Chondrocyte (in vitro differentiated cells): Measurements from ENCODE around the gene EXOC8. TPM values are rescaled to one million over a fixed set of nuclear protein-coding genes. Genes with fewer than 3 reads are reported as not detected.

Source experiments
- DNase-seq: peaks from one replicate; pipeline ENCODE4 v3.0.0; 2021; ENCODE audit warnings: mixed read lengths, low spot score
- H3K27ac Mint-ChIP-seq: one replicate; pipeline ENCODE4 v1.8.0; 2021; ENCODE audit warnings: mild to moderate bottlenecking, moderate library complexity, mixed read lengths; ENCODE audit not compliant: unreplicated experiment
- H3K27me3 Mint-ChIP-seq: 2 replicates; pipeline ENCODE4 v1.8.0; 2021; ENCODE audit warnings: low read depth, mixed read lengths
- H3K36me3 Mint-ChIP-seq: 2 replicates; pipeline ENCODE4 v1.8.0; 2021; ENCODE audit warnings: low read depth, mixed read lengths
- H3K4me1 Mint-ChIP-seq: 2 replicates; pipeline ENCODE4 v1.8.0; 2021; ENCODE audit warnings: low read depth, mild to moderate bottlenecking, mixed read lengths
- H3K4me3 Mint-ChIP-seq: one replicate; pipeline ENCODE4 v1.8.0; 2021; ENCODE audit warnings: mild to moderate bottlenecking, moderate library complexity, mixed read lengths; ENCODE audit not compliant: unreplicated experiment
- H3K9me3 Mint-ChIP-seq: 2 replicates; pipeline ENCODE4 v1.8.0; 2021; ENCODE audit warnings: low read depth, mixed read lengths
- CTCF ChIP-seq: fragments of 200-600 bp; sonication (generic); IDR thresholded peaks from 2 replicates; pipeline ENCODE4 v1.5.0; 2021; ENCODE audit warnings: antibody characterized with exemption, mild to moderate bottlenecking, moderate library complexity
- total RNA-seq: library from RNA; stranded (reverse); gene quantifications from 3 replicates; pipeline ENCODE4 v1.2.1, GENCODE V29; 2021

Gene EXOC8
- total RNA-seq, 1 donor from 2014 or later = 13.8 TPM

- TF ChIP-seq CTCF = no peak
- Mint-ChIP-seq H3K9me3 (no peaks in the 10 kb centered on the region), H3K27ac (no peak overlapping the region), H3K4me3 (no peak overlapping the region), H3K27me3 (no peaks in the 10 kb centered on the region), H3K36me3 (peaks cover 8% of the 10 kb centered on the region), H3K4me1 (peaks cover 9% of the 10 kb centered on the region)
- no peak for DNase-seq
These were observed 34.8 kb upstream of the EXOC8 start for GRCh38 chr1:231372501-231372900.

GRCh38 chr1:231369282-231369681 is 31.6 kb upstream of the EXOC8 start:
- peaks cover 12% of the 10 kb centered on the region for H3K36me3 Mint-ChIP-seq
- H3K4me3 Mint-ChIP-seq = no peak overlapping the region
- no peak for DNase-seq
- TF ChIP-seq CTCF = peak; percentile 30
- no peaks in the 10 kb centered on the region for H3K9me3 Mint-ChIP-seq
- H3K27me3 Mint-ChIP-seq = no peaks in the 10 kb centered on the region
- H3K4me1 Mint-ChIP-seq = no peaks in the 10 kb centered on the region
- H3K27ac Mint-ChIP-seq = no peak overlapping the region

GRCh38 chr1:231364192-231364591 is 26.5 kb upstream of the EXOC8 start:
- Mint-ChIP-seq H3K9me3 (no peaks in the 10 kb centered on the region), H3K36me3 (peaks cover 14% of the 10 kb centered on the region), H3K27me3 (no peaks in the 10 kb centered on the region), H3K27ac (no peak overlapping the region), H3K4me3 (no peak overlapping the region), H3K4me1 (no peaks in the 10 kb centered on the region)
- DNase-seq = no peak
- TF ChIP-seq CTCF = no peak

- H3K9me3 Mint-ChIP-seq = no peaks in the 10 kb centered on the region
- no peak for TF ChIP-seq CTCF
- DNase-seq = no peak
- no peak overlapping the region for H3K4me3 Mint-ChIP-seq
- no peak overlapping the region for H3K27ac Mint-ChIP-seq
- H3K4me1 Mint-ChIP-seq = no peaks in the 10 kb centered on the region
- peaks cover 12% of the 10 kb centered on the region for H3K36me3 Mint-ChIP-seq
- no peaks in the 10 kb centered on the region for H3K27me3 Mint-ChIP-seq
These were observed 26.0 kb upstream of the EXOC8 start for GRCh38 chr1:231363624-231364023.

GRCh38 chr1:231362325-231362724 is 24.7 kb upstream of the EXOC8 start:
- DNase-seq = no peak
- Mint-ChIP-seq H3K27ac (no peak overlapping the region), H3K4me3 (no peak overlapping the region), H3K36me3 (peaks cover 9% of the 10 kb centered on the region), H3K27me3 (no peaks in the 10 kb centered on the region), H3K9me3 (no peaks in the 10 kb centered on the region), H3K4me1 (peaks cover 9% of the 10 kb centered on the region)
- no peak for TF ChIP-seq CTCF
